ENCODE data around the gene NCBP2L. TPM values are rescaled to one million over a fixed set of nuclear protein-coding genes. Genes with fewer than 3 reads are reported as not detected.

NCBP2L gene
- total RNA-seq, 6 experiments from 2014 or later = not detected

GRCh38 chrX:107768051-107768450, 9.5 kb upstream of the NCBP2L start:
- no peak for DNase-seq
- Histone ChIP-seq H3K4me3 (no peak overlapping the region), H3K9me3 (no peaks in the 10 kb centered on the region), H3K27ac (no peak overlapping the region), H3K27me3 (no peaks in the 10 kb centered on the region), H3K36me3 (peaks cover 0 to 2% (median 0%) of the 10 kb centered on the region in 4 donors), H3K4me1 (no peaks in the 10 kb centered on the region)
- TF ChIP-seq POLR2A (IDR thresholded peaks at IDR 0.05) (no peak), CTCF (IDR thresholded peaks at IDR 0.05) (no peak)
- intact Hi-C loops (cut with DNase I) = no loop called here
- WGBS (ENCODE audit: insufficient coverage, low coverage, low lambda C conversion rate, missing lambda C conversion rate) = no CpG with 5 or more reads among the region's 3 CpGs
- no peak for ATAC-seq

GRCh38 chrX:107769581-107770317, 7.8 kb upstream of the NCBP2L start:
- peaks cover 0 to 2% (median 0%) of the 10 kb centered on the region in 4 donors for H3K36me3 ChIP-seq
- H3K4me3 ChIP-seq = no peak overlapping the region
- intact Hi-C loops (cut with DNase I) = loop anchor here (10.0 kb wide), 3 partner anchors 55 to 115 kb away; no protein-coding TSS in a partner anchor
- DNase-seq (no peak), ATAC-seq (no peak)
- no peak for TF ChIP-seq POLR2A (IDR thresholded peaks at IDR 0.05)
- no peak for TF ChIP-seq CTCF (IDR thresholded peaks at IDR 0.05)
- 81% methylated on average over 7 of the region's 7 CpGs for WGBS (ENCODE audit: insufficient coverage, low coverage, low lambda C conversion rate, missing lambda C conversion rate)
- H3K9me3 ChIP-seq = no peaks in the 10 kb centered on the region
- H3K27me3 ChIP-seq = no peaks in the 10 kb centered on the region
- no peak overlapping the region for H3K27ac ChIP-seq
- H3K4me1 ChIP-seq = no peaks in the 10 kb centered on the region

- DNase-seq (no peak), ATAC-seq (no peak)
- intact Hi-C loops (cut with DNase I) = loop anchor here (10.0 kb wide), 3 partner anchors 58 to 118 kb away; no protein-coding TSS in a partner anchor
- Histone ChIP-seq H3K36me3 (peaks cover 0 to 2% (median 0%) of the 10 kb centered on the region in 4 donors), H3K27me3 (peaks cover 0 to 3% of the 10 kb centered on the region in 2 donors), H3K9me3 (no peaks in the 10 kb centered on the region), H3K27ac (no peak overlapping the region), H3K4me1 (no peaks in the 10 kb centered on the region), H3K4me3 (peak overlapping the region in 1 of 3 donors; percentile 65)
- 66% methylated on average over 8 of the region's 8 CpGs for WGBS (ENCODE audit: insufficient coverage, low coverage, low lambda C conversion rate, missing lambda C conversion rate)
- no peak for TF ChIP-seq POLR2A (IDR thresholded peaks at IDR 0.05)
- TF ChIP-seq CTCF (IDR thresholded peaks at IDR 0.05) = no peak
Observed at GRCh38 chrX:107773206-107773605, 4.3 kb upstream of the NCBP2L start.

- Histone ChIP-seq H3K36me3 (peaks cover 0 to 2% (median 0%) of the 10 kb centered on the region in 4 donors), H3K27ac (peak overlapping the region in 2 of 3 donors; percentile 6 to 73), H3K27me3 (peaks cover 0 to 3% of the 10 kb centered on the region in 2 donors), H3K4me1 (no peaks in the 10 kb centered on the region), H3K4me3 (peak overlapping the region in 2 of 3 donors; percentile 65 to 67), H3K9me3 (no peaks in the 10 kb centered on the region)
- DNase-seq (peak in 1 of 3 donors; percentile 46), ATAC-seq (peak; percentile 6 to 46 (median 37))
- 42% methylated on average over 7 of the region's 9 CpGs for WGBS (ENCODE audit: insufficient coverage, low coverage, low lambda C conversion rate, missing lambda C conversion rate)
- intact Hi-C loops (cut with DNase I) = loop anchor here (10.0 kb wide), 3 partner anchors 59 to 119 kb away; no protein-coding TSS in a partner anchor
- TF ChIP-seq POLR2A (IDR thresholded peaks at IDR 0.05) (no peak), CTCF (IDR thresholded peaks at IDR 0.05) (no peak)
Observed at GRCh38 chrX:107773906-107774435, 3.6 kb upstream of the NCBP2L start.
